GM18870 (cell line): ENCODE results near the gene MEMO1.
"Not testable (repeated sequence)": the region's sequence is repeated elsewhere in the genome, so short reads cannot be mapped to it uniquely, and the experiment has no call there.

Experiments
- ATAC-seq: cut with Tn5 transposase; IDR thresholded peaks from one replicate; pipeline ENCODE4 v1.9.1; 2021; ENCODE audit warnings: moderate library complexity; ENCODE audit not compliant: unreplicated experiment

Gene MEMO1

GRCh38 chr2:31920962-31921361, 89.8 kb downstream of the MEMO1 start:
- ATAC-seq, result no peak

- ATAC-seq, result no peak
Measured at GRCh38 chr2:31919499-31919898, 91.3 kb downstream of the MEMO1 start.

GRCh38 chr2:31909661-31910060, 101.1 kb downstream of the MEMO1 start:
- ATAC-seq, result no peak

GRCh38 chr2:31907491-31907890, 103.3 kb downstream of the MEMO1 start:
- not testable (repeated sequence) for ATAC-seq

GRCh38 chr2:31903109-31903780, 107.6 kb downstream of the MEMO1 start:
- no peak for ATAC-seq

GRCh38 chr2:31901900-31902299, 108.9 kb downstream of the MEMO1 start:
- ATAC-seq, result no peak

GRCh38 chr2:31900156-31900555, 110.7 kb downstream of the MEMO1 start:
- ATAC-seq, result not testable (repeated sequence)

GRCh38 chr2:31898346-31898745, 112.5 kb downstream of the MEMO1 start:
- ATAC-seq, result not testable (repeated sequence)

- ATAC-seq, result not testable (repeated sequence)
Measured at GRCh38 chr2:31897340-31897739, 113.5 kb downstream of the MEMO1 start.

GRCh38 chr2:31896293-31896692, 114.5 kb downstream of the MEMO1 start:
- ATAC-seq, result no peak

GRCh38 chr2:31894656-31895055, 116.2 kb downstream of the MEMO1 start:
- no peak for ATAC-seq

GRCh38 chr2:31893094-31893493, 117.7 kb downstream of the MEMO1 start:
- no peak for ATAC-seq

- ATAC-seq, result no peak
Measured at GRCh38 chr2:31889044-31889443, 121.8 kb downstream of the MEMO1 start.

GRCh38 chr2:31888550-31888949, 122.3 kb downstream of the MEMO1 start:
- no peak for ATAC-seq

- no peak for ATAC-seq
Measured at GRCh38 chr2:31886700-31887099, 124.1 kb downstream of the MEMO1 start.

- ATAC-seq, result no peak
Measured at GRCh38 chr2:31877008-31877407, 133.8 kb downstream of the MEMO1 start.

- no peak for ATAC-seq
Measured at GRCh38 chr2:31874071-31874470, 136.7 kb downstream of the MEMO1 start.

GRCh38 chr2:31865215-31865614, 145.6 kb downstream of the MEMO1 start:
- no peak for ATAC-seq

GRCh38 chr2:31863867-31864266, 146.9 kb downstream of the MEMO1 start:
- no peak for ATAC-seq

- ATAC-seq, result not testable (repeated sequence)
Measured at GRCh38 chr2:31863015-31863656, 147.7 kb downstream of the MEMO1 start.

- no peak for ATAC-seq
Measured at GRCh38 chr2:31859959-31860358, 150.8 kb downstream of the MEMO1 start.

- ATAC-seq, result no peak
Measured at GRCh38 chr2:31853521-31853920, 157.3 kb downstream of the MEMO1 start.

GRCh38 chr2:31842150-31842549, 168.7 kb downstream of the MEMO1 start:
- ATAC-seq, result not testable (repeated sequence)
